ENCODE data around the gene SLAMF7.
"Not testable (repeated sequence)": the region's sequence is repeated elsewhere in the genome, so short reads cannot be mapped to it uniquely, and the experiment has no call there.

Gene SLAMF7

GRCh38 chr1:160739098-160739511 is at the start of gene SLAMF7:
Gene SLAMF7, plus strand, starts transcription at chr1:160739247. Its CDS starts 55 bp downstream, at chr1:160739302.
- peak in 1 of 2 donors; percentile 13 for DNase-seq (ENCODE audit: low read depth in 2 of 2, low spot score in 1 of 2)

- not testable (repeated sequence) for DNase-seq (ENCODE audit: low read depth in 2 of 2, low spot score in 1 of 2)
These were observed 46.7 kb upstream of the SLAMF7 start for GRCh38 chr1:160692390-160692789.

GRCh38 chr1:160702100-160702499 is 36.9 kb upstream of the SLAMF7 start:
- no peak for DNase-seq (ENCODE audit: low read depth in 2 of 2, low spot score in 1 of 2)

GRCh38 chr1:160704250-160704649 is 34.8 kb upstream of the SLAMF7 start:
- DNase-seq (ENCODE audit: low read depth in 2 of 2, low spot score in 1 of 2): no peak

- not testable (repeated sequence) for DNase-seq (ENCODE audit: low read depth in 2 of 2, low spot score in 1 of 2)
These were observed 33.8 kb upstream of the SLAMF7 start for GRCh38 chr1:160705212-160705621.

- DNase-seq (ENCODE audit: low read depth in 2 of 2, low spot score in 1 of 2): no peak
These were observed 33.3 kb upstream of the SLAMF7 start for GRCh38 chr1:160705742-160706141.

GRCh38 chr1:160706526-160707235 is 32.4 kb upstream of the SLAMF7 start:
- DNase-seq (ENCODE audit: low read depth in 2 of 2, low spot score in 1 of 2): no peak

- DNase-seq (ENCODE audit: low read depth in 2 of 2, low spot score in 1 of 2): no peak
These were observed 31.6 kb upstream of the SLAMF7 start for GRCh38 chr1:160707236-160708064.

- DNase-seq (ENCODE audit: low read depth in 2 of 2, low spot score in 1 of 2): no peak
These were observed 30.9 kb upstream of the SLAMF7 start for GRCh38 chr1:160708118-160708517.

- DNase-seq (ENCODE audit: low read depth in 2 of 2, low spot score in 1 of 2): no peak
These were observed 30.2 kb upstream of the SLAMF7 start for GRCh38 chr1:160708801-160709200.

GRCh38 chr1:160709715-160710114 is 29.3 kb upstream of the SLAMF7 start:
- DNase-seq (ENCODE audit: low read depth in 2 of 2, low spot score in 1 of 2): no peak

- DNase-seq (ENCODE audit: low read depth in 2 of 2, low spot score in 1 of 2): no peak
These were observed 28.4 kb upstream of the SLAMF7 start for GRCh38 chr1:160710517-160711252.

GRCh38 chr1:160711276-160711601 is 27.8 kb upstream of the SLAMF7 start:
- no peak for DNase-seq (ENCODE audit: low read depth in 2 of 2, low spot score in 1 of 2)

GRCh38 chr1:160711602-160712311 is 27.3 kb upstream of the SLAMF7 start, which contains the start of gene CD48:
Gene CD48, minus strand, starts transcription at chr1:160711822. Its CDS starts 59 bp downstream, at chr1:160711763.
- DNase-seq (ENCODE audit: low read depth in 2 of 2, low spot score in 1 of 2): no peak

GRCh38 chr1:160712525-160713080 is 26.4 kb upstream of the SLAMF7 start:
- not testable (repeated sequence) for DNase-seq (ENCODE audit: low read depth in 2 of 2, low spot score in 1 of 2)

- no peak for DNase-seq (ENCODE audit: low read depth in 2 of 2, low spot score in 1 of 2)
These were observed 25.9 kb upstream of the SLAMF7 start for GRCh38 chr1:160713161-160713560.

GRCh38 chr1:160714034-160714648 is 24.9 kb upstream of the SLAMF7 start:
- not testable (repeated sequence) for DNase-seq (ENCODE audit: low read depth in 2 of 2, low spot score in 1 of 2)

GRCh38 chr1:160716013-160716412 is 23.0 kb upstream of the SLAMF7 start:
- DNase-seq (ENCODE audit: low read depth in 2 of 2, low spot score in 1 of 2): no peak

GRCh38 chr1:160717306-160717705 is 21.7 kb upstream of the SLAMF7 start:
- DNase-seq (ENCODE audit: low read depth in 2 of 2, low spot score in 1 of 2): no peak

GRCh38 chr1:160718210-160718609 is 20.8 kb upstream of the SLAMF7 start:
- no peak for DNase-seq (ENCODE audit: low read depth in 2 of 2, low spot score in 1 of 2)

Measured in stimulated activated CD8-positive, alpha-beta memory T cell treated with anti-CD3 and anti-CD28 coated beads, Interleukin-4, amount 100 ng/mL, for 1 hour (primary cell).